HepG2 (cell line): ENCODE data around the gene PPP6R2. TPM values are rescaled to one million over a fixed set of nuclear protein-coding genes. Genes with fewer than 3 reads are reported as not detected.

Experiments used
- ELF3 ChIP-seq: IDR thresholded peaks from 2 replicates; pipeline ENCODE4 v1.6.1; 2016; ENCODE audit warnings: missing genetic modification reagents, missing compliant biosample characterization
- FOXC1 ChIP-seq: sonication (generic); formaldehyde crosslinking; IDR thresholded peaks from 2 replicates; pipeline ENCODE4 v1.8.0; 2022; ENCODE audit warnings: mild to moderate bottlenecking, missing genetic modification reagents, borderline replicate concordance
- KAT8 ChIP-seq: IDR thresholded peaks from 2 replicates; pipeline ENCODE4 v1.6.1; 2016; ENCODE audit warnings: missing genetic modification reagents, missing compliant biosample characterization
- MED1 ChIP-seq: sonication (generic); formaldehyde crosslinking; IDR thresholded peaks from 2 replicates; pipeline ENCODE4 v1.4.0; 2020; ENCODE audit warnings: missing genetic modification reagents
- NRL ChIP-seq: sonication (generic); formaldehyde crosslinking; IDR thresholded peaks from 2 replicates; pipeline ENCODE4 v1.5.0; 2020; ENCODE audit warnings: missing genetic modification reagents, mild to moderate bottlenecking, moderate library complexity, borderline replicate concordance
- RAD21 ChIP-seq: fragments of 450-650 bp; formaldehyde crosslinking; IDR thresholded peaks from 2 replicates; pipeline ENCODE4 v1.5.0; 2020; ENCODE audit warnings: mild to moderate bottlenecking
- RFX1 ChIP-seq: fragments of 450-650 bp; IDR thresholded peaks from 2 replicates; pipeline ENCODE4 v1.6.1; 2017
- SCMH1 ChIP-seq: sonication (generic); formaldehyde crosslinking; IDR thresholded peaks from 2 replicates; pipeline ENCODE4 v1.9.0; 2021; ENCODE audit warnings: missing genetic modification reagents, mild to moderate bottlenecking, borderline replicate concordance
- SPEN ChIP-seq: sonication (generic); formaldehyde crosslinking; IDR thresholded peaks from 2 replicates; pipeline ENCODE4 v1.5.1; 2020; ENCODE audit warnings: low read depth, mild to moderate bottlenecking, missing genetic modification reagents
- TSC22D2 ChIP-seq: sonication (generic); formaldehyde crosslinking; IDR thresholded peaks from 2 replicates; pipeline ENCODE4 v1.5.1; 2020; ENCODE audit warnings: missing genetic modification reagents, mild to moderate bottlenecking, borderline replicate concordance
- ZFX ChIP-seq: sonication (generic); formaldehyde crosslinking; IDR thresholded peaks from 2 replicates; pipeline ENCODE4 v1.4.0; 2020; ENCODE audit warnings: mild to moderate bottlenecking, low read depth, missing genetic modification reagents, moderate library complexity
- ZNF143 ChIP-seq: sonication (generic); formaldehyde crosslinking; IDR thresholded peaks from 2 replicates; pipeline ENCODE4 v1.4.0; 2020; ENCODE audit warnings: missing genetic modification reagents
- ZNF589 ChIP-seq: sonication (generic); formaldehyde crosslinking; conservative IDR thresholded peaks from 2 replicates; pipeline ENCODE4 v1.8.0; 2022; ENCODE audit warnings: mild to moderate bottlenecking, moderate library complexity, missing genetic modification reagents
- ZNF703 ChIP-seq: sonication (generic); formaldehyde crosslinking; IDR thresholded peaks from 2 replicates; pipeline ENCODE4 v1.5.1; 2020; ENCODE audit warnings: missing genetic modification reagents, mild to moderate bottlenecking, moderate library complexity, borderline replicate concordance
- ZNF766 ChIP-seq: sonication (generic); formaldehyde crosslinking; IDR thresholded peaks from 2 replicates; pipeline ENCODE4 v1.5.0; 2020; ENCODE audit warnings: missing genetic modification reagents, borderline replicate concordance
- ZNF775 ChIP-seq: sonication (generic); formaldehyde crosslinking; IDR thresholded peaks from 2 replicates; pipeline ENCODE4 v1.4.0; 2020; ENCODE audit warnings: missing genetic modification reagents, mild to moderate bottlenecking, moderate library complexity, borderline replicate concordance
- polyA plus RNA-seq, 8 experiments: library from polyadenylated mRNA; depleted of rRNA in 3 of 8; stranded (reverse) in 7 of 8; unstranded in 1 of 8; fragments of >200 nt; fragmentation: Illumina TruSeq in 4 of 8; extraction: Trizol in 4 of 8; gene quantifications; 2 replicates each; pipeline versions ENCODE4 v1.2.1 to v1.2.3, GENCODE V29; 2011 to 2016; ENCODE audit warnings: low read depth in 4 of 8, missing spikeins in 1 of 8, mixed read lengths in 1 of 8; ENCODE audit not compliant: insufficient read depth in 1 of 8
- total RNA-seq, 5 experiments: library from RNA; depleted of rRNA; stranded (reverse); fragments of >200 nt; fragmentation: Illumina TruSeq; extraction: Trizol; gene quantifications; 2 replicates each; pipeline ENCODE4 v1.2.3, GENCODE V29; 2016; ENCODE audit warnings: low read depth in 1 of 5
- TF ChIP-seq, protein P1 (sequence below): sonication (generic); formaldehyde crosslinking; conservative IDR thresholded peaks from 2 replicates; pipeline ENCODE4 v1.8.0; 2022; ENCODE audit warnings: missing genetic modification reagents
- TF ChIP-seq, protein P2 (sequence below): sonication (generic); formaldehyde crosslinking; IDR thresholded peaks from 2 replicates; pipeline ENCODE4 v1.4.0; 2020; ENCODE audit warnings: missing genetic modification reagents
- TF ChIP-seq, protein P3 (sequence below): sonication (generic); formaldehyde crosslinking; IDR thresholded peaks from 2 replicates; pipeline ENCODE4 v1.9.0; 2021; ENCODE audit warnings: missing genetic modification reagents, borderline replicate concordance
- TF ChIP-seq, protein P4 (sequence below): sonication (generic); formaldehyde crosslinking; IDR thresholded peaks from 2 replicates; pipeline ENCODE4 v1.5.0; 2020; ENCODE audit warnings: mild to moderate bottlenecking, missing genetic modification reagents

PPP6R2 gene
- total and polyA plus RNA-seq, 2 of the 13 experiments (the other 11 are each of a cell fraction or from before 2014, with no cell fraction given) = 55.0 to 102 TPM

DNA sequence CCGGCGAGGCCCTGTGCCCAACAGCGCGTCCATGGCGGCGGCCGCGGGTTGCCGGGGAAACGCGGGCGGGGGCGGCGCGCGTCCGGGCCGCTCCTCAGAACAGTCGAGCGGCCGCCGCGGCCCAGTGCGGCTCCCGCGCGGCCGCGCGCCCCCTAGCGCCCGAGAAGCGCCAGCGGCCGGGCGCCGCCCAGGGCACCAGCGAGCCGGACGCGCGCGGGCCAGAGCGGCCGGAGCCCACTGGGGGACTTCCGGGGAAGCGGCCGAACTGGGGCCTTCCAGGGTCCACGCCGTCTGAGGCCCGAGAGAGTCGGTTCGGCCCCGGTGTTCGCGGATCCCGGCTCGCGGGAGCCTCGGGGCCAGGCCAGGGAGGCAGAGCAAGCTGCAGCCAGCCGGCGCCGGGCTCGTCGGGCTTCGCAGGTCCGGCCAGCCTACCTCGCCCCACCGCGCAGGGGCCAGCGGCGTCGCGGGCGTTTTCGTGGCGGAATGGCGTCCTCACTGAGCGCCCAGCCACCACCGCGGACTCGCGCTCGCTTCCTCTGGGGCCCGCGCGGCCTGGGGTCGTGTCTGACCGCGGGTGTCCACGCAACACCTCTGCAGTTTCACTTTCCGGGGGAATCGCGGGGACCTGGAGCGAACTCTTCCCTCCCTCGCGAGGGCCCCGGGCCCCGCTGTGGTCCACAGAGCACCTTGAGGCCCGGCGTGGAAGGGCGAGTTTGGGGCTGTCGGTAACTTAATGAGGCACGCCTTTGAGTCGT lies 16.0 kb upstream of the PPP6R2 start, which contains the start of gene DENND6B (continued):
- TF ChIP-seq, protein P1, sequence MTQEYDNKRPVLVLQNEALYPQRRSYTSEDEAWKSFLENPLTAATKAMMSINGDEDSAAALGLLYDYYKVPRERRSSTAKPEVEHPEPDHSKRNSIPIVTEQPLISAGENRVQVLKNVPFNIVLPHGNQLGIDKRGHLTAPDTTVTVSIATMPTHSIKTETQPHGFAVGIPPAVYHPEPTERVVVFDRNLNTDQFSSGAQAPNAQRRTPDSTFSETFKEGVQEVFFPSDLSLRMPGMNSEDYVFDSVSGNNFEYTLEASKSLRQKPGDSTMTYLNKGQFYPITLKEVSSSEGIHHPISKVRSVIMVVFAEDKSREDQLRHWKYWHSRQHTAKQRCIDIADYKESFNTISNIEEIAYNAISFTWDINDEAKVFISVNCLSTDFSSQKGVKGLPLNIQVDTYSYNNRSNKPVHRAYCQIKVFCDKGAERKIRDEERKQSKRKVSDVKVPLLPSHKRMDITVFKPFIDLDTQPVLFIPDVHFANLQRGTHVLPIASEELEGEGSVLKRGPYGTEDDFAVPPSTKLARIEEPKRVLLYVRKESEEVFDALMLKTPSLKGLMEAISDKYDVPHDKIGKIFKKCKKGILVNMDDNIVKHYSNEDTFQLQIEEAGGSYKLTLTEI (CRISPR knock-in tag) = no peak
- peak; percentile 88 for TF ChIP-seq ZNF766 (CRISPR knock-in tag)
- TF ChIP-seq RFX1 = peak; percentile 76
- TF ChIP-seq SCMH1 (CRISPR knock-in tag) = no peak
- TF ChIP-seq KAT8 (CRISPR knock-in tag) = peak; percentile 79
- TF ChIP-seq SPEN (CRISPR knock-in tag) = peak; percentile 59; the same call in 1 of the 2 replicates
- peak; percentile 96 for TF ChIP-seq ZFX (CRISPR knock-in tag)
- peak; percentile 46; the same call in 1 of the 2 replicates for TF ChIP-seq FOXC1
- 0 out of 2 replicates have a peak, but pooled peaks have one; percentile 23 for TF ChIP-seq ZNF143
- TF ChIP-seq, protein P2, sequence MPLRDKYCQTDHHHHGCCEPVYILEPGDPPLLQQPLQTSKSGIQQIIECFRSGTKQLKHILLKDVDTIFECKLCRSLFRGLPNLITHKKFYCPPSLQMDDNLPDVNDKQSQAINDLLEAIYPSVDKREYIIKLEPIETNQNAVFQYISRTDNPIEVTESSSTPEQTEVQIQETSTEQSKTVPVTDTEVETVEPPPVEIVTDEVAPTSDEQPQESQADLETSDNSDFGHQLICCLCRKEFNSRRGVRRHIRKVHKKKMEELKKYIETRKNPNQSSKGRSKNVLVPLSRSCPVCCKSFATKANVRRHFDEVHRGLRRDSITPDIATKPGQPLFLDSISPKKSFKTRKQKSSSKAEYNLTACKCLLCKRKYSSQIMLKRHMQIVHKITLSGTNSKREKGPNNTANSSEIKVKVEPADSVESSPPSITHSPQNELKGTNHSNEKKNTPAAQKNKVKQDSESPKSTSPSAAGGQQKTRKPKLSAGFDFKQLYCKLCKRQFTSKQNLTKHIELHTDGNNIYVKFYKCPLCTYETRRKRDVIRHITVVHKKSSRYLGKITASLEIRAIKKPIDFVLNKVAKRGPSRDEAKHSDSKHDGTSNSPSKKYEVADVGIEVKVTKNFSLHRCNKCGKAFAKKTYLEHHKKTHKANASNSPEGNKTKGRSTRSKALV (CRISPR knock-in tag) = peak; percentile 92
- peak; percentile 99 for TF ChIP-seq RAD21
- TF ChIP-seq ZNF589 (CRISPR knock-in tag) = 0 out of 2 replicates have a peak, but pooled peaks have one; percentile 46
- TF ChIP-seq ELF3 = peak; percentile 60
- TF ChIP-seq, protein P3, sequence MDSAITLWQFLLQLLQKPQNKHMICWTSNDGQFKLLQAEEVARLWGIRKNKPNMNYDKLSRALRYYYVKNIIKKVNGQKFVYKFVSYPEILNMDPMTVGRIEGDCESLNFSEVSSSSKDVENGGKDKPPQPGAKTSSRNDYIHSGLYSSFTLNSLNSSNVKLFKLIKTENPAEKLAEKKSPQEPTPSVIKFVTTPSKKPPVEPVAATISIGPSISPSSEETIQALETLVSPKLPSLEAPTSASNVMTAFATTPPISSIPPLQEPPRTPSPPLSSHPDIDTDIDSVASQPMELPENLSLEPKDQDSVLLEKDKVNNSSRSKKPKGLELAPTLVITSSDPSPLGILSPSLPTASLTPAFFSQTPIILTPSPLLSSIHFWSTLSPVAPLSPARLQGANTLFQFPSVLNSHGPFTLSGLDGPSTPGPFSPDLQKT (CRISPR knock-in tag) = 0 out of 2 replicates have a peak, but pooled peaks have one; percentile 59
- TF ChIP-seq MED1 (CRISPR knock-in tag) = peak; percentile 79
- TF ChIP-seq ZNF703 = peak; percentile 67; the same call in 1 of the 2 replicates
- peak; percentile 72; the same call in 1 of the 2 replicates for TF ChIP-seq ZNF775 (CRISPR knock-in tag)
- peak; percentile 36; the same call in 1 of the 2 replicates for TF ChIP-seq NRL (CRISPR knock-in tag)
- TF ChIP-seq, protein P4, sequence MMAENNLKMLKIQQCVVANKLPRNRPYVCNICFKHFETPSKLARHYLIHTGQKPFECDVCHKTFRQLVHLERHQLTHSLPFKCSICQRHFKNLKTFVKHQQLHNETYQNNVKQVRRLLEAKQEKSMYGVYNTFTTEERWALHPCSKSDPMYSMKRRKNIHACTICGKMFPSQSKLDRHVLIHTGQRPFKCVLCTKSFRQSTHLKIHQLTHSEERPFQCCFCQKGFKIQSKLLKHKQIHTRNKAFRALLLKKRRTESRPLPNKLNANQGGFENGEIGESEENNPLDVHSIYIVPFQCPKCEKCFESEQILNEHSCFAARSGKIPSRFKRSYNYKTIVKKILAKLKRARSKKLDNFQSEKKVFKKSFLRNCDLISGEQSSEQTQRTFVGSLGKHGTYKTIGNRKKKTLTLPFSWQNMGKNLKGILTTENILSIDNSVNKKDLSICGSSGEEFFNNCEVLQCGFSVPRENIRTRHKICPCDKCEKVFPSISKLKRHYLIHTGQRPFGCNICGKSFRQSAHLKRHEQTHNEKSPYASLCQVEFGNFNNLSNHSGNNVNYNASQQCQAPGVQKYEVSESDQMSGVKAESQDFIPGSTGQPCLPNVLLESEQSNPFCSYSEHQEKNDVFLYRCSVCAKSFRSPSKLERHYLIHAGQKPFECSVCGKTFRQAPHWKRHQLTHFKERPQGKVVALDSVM (CRISPR knock-in tag) = no peak
- peak; percentile 85; the same call in 1 of the 2 replicates for TF ChIP-seq TSC22D2 (CRISPR knock-in tag)
